GM21737 (cell line): ENCODE measurements around the gene ELOVL2.
"Not testable (repeated sequence)": the region's sequence is repeated elsewhere in the genome, so short reads cannot be mapped to it uniquely, and the experiment has no call there.

ENCODE experiments used
- ATAC-seq: cut with Tn5 transposase; IDR thresholded peaks from one replicate; pipeline ENCODE4 v1.9.1; 2021; ENCODE audit warnings: mild to moderate bottlenecking, moderate library complexity; ENCODE audit not compliant: unreplicated experiment

The ELOVL2 gene

DNA sequence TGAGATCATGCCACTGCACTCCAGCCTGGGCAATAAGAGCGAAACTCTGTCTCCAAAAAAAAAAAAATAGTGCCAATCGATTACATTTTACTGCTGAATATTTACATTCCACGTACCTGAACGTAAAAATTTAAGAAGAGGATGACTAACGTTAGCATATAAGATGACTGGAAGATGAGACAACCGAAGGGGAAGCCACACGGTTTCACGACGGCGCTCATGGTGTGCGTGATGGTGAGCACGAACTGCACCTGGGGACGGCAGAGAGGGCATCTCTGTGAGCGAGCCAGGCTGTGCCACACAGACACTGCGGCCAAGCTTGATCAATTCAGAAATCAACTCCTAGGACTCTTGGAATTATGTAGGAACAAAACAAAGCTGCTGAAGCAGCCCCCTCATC lies 54.5 kb downstream of the ELOVL2 start:
- no peak for ATAC-seq

GRCh38 chr6:10984959-10985358 lies 59.1 kb downstream of the ELOVL2 start:
- ATAC-seq, result not testable (repeated sequence)

DNA sequence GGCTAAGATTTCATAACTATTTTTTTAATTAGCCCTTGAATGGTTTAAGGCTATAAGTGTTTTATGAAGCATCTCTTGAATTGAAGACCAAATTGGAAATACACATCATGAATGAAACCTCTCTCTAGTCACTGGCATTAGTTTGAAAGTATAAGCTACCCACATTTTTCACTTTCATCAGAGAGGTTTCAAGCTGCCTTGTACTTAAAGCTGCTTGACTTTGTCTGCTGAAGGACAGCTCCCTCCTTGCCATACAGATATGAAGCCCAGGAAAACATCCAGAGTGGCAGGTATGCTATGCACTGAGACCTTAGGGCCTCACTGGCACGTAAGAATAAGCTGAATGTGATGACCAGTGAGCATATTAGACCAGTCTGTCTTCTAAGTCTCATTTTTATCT lies 62.7 kb downstream of the ELOVL2 start:
- no peak for ATAC-seq

DNA sequence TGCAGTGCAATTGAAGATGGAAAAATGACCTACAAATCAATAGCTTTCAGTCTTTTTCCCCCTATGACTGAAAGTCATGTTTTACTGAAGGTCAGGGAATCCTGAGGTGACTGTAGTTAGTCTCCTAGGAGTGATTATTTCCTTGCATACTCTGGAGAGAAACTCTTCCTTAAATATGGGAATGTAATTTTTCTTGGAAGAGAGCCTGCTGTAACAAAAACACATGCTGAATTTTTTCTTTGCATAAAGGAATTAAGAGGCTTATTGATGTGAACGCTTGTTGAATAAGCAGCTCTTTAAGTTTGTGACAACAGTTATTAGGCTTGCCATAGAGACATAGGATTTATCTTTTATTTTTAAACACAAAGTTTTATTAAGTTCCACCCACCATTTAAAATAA lies 64.5 kb downstream of the ELOVL2 start:
- no peak for ATAC-seq

DNA sequence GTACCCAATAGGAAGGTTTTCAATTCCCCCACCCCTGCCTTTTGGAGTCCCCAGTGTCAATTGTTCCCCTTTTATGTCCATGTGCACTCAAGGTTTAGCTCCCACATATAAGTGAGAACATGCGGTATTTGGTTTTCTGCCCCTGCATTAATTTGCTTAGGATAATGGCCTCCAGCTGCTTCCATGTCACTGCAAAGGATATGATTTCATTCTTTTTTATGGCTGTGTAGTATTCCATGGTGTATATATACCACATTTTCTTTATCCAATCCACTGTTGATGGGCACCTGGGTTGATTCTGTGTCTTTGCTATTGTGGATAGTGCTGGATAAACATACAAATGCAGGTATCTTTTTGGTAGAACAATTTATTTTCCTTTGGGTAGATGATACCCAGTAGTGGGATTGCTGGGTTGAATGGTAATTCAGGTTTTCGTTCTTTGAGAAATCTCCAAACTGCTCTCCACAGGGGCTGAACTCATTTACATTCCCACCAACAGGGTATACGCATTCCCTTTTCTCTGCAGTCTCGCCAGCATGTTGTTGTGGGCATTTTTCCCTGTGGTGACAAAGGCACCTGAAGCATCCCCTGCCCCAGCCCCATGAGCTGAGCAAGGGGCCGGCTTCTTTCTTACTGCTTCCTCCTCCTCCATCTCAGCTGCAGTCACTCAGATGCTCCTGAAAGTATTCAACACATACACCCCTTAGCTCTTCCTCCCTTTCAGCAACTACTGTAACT lies 66.7 kb downstream of the ELOVL2 start:
- ATAC-seq, result no peak

DNA sequence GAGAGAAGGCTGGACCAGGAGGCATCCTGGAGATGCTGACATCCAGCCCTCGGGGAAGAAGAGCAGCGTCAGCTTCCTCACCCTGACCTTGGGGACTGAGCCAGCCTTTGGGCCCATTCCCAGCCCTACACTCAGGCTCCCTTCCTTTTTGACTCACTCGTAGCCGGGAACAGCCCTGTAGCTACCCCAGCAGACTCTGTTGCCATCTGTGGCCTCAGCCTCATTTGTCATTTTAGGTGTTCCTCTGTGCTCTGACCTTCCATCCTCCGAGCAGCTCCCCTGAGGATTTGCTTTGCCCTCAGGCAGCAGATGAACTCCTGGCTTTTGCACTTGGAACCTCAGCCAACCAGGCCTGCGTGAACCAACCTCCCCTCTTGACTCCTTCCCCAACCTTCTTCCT lies 67.5 kb downstream of the ELOVL2 start:
- no peak for ATAC-seq

DNA sequence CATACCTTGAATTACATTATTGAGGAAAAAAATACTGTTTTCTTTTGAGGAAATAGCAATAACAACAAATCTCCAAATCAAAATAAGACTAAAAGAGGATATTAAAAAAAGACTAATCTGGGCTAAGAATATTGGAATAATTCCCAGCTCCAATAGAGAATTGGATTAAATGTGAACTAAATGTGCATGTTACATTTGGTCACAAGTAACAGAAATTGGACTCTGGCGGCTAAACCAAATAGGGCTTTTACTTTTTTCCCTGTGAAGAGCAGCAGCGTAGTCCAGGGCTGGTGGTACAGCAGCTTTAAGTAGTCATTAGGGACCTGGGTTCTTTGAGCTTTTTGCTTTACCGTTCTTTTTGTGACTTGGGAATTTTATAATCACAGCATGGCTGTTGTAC lies 71.9 kb downstream of the ELOVL2 start:
- ATAC-seq, result no peak

DNA sequence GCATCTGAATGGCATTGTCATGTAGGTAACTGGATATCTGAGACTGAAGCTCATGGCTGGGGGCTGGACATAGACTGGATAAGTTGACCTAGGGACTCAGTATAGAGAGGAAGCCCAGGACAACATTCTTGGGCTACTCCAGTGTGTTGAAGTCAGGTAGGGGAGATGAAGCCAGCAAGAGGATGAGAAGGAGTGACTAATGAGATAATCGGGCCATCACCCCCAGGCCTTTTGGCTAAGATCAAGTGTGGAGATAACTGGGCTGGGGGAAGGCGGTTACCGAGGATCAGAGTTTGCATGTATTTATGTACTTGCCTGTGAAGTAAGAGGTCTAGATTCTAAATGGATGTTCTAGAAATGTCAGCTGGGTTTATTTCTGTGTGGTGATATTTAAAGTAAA lies 73.4 kb downstream of the ELOVL2 start:
- ATAC-seq, result no peak

GRCh38 chr6:10968776-10969175 lies 75.3 kb downstream of the ELOVL2 start:
- no peak for ATAC-seq

DNA sequence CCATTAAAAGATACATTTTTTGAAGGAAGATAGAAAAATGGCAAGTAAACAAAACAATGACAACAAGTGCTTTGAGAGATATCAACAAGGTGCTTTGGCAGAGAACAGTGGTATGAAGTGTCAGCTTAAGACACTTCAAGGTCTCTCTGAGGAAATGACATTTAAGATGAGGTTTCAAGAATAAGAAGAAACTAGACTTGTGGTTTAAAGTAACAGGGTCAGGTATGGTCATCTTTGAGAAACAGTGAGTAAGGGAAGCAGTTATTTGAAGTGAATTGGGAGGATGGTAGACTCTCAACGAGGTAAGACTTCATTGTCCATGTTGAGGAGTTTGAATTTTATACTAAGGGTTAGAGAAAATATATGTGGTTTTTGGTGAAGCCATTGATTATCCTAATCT lies 79.4 kb downstream of the ELOVL2 start:
- ATAC-seq, result no peak

DNA sequence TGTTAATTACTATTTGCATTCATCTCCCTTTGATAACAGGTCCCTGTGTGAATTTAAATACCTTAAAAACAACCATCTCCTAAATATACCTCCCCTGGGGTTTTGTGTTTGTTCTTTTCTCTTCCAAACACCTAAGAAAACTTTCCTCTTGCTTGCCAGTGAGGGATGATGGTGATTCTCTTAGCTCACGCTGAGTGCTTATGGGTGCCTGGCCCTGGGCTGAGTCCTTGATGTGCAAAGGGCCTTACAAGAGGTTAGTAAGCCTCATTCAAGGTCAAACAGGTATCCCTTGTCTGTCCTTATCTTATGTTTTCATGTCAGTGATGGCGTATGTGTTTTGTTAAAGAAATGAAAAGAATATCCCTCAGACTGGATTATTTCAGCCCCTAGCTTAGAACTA lies 81.0 kb downstream of the ELOVL2 start:
- no peak for ATAC-seq

DNA sequence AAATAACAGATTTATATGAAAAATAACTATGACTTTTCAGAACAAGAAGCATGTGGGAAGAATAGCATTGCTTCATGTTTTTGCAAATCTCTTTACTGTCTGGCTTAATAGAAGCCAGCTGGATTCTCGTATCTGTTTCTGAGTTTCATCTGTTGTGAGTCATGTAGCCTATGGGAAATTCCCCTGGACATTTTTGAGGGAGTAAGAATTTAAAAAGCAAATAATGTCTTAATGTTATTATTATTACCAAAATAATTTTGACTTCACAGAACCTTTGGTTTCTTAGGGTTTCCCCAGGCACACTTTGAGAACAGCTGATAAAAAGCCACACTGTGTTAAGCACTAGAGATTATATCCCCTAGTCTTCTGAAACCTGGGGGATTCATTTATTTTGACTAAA lies 81.4 kb downstream of the ELOVL2 start:
- no peak for ATAC-seq

DNA sequence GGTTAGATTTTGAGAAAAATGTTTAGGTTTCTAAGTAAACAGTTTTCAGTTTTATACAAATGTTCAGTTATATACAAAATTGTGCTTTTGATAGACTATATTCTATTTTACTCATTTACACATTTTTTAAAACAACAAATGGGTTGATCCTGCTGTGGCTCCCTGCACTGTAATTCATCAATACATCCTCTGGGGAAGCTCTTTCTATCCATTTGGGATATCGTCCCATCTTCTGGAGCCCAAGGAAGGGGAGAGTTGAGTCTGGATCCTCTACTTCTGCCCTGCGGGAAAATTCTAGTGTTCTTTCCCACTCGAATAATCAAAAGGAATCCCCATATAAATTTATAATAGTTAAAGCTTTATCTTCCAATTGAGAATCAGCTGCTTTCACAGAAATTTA lies 82.3 kb downstream of the ELOVL2 start:
- no peak for ATAC-seq

DNA sequence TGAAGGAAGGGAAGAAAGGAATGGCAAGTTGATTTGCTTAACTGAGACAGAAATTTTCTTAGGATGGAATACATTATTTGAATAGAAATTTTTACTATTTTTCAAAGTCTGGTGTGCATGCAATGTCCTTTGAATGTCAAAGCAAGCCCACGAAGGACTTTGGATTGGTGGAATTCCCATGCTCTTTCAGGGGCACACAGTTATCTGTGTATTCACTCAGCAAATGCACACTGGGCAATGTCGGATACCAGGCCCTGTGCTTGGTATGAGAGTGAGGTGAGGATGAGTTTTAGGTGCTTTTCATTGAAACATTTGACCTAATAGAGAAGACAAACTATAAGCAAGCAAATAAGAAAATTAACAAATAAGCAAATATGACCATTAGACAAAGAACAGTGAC lies 83.9 kb downstream of the ELOVL2 start:
- no peak for ATAC-seq

DNA sequence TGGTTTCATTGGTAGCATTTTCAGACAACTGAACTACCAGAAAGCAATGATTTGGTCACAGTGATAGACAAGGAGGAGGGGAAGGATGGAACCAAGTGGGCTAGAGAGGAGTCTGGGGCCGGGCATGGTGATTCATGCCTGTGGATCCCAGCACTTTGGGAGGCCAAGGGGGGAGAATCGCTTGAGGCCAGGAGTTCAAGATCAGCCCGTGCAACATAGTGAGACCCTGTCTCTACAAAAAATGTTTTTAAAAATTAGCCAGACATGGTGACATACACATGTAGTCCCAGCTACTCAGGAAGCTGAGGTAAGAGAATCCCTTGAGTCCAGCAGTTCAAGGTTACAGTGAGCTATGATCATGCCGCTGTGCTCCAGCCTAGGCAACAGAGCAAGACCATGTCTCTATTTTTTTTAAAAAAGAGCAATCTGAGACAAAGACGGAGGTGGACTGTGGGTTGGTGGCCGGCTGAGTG lies 86.7 kb downstream of the ELOVL2 start:
- ATAC-seq, result no peak

DNA sequence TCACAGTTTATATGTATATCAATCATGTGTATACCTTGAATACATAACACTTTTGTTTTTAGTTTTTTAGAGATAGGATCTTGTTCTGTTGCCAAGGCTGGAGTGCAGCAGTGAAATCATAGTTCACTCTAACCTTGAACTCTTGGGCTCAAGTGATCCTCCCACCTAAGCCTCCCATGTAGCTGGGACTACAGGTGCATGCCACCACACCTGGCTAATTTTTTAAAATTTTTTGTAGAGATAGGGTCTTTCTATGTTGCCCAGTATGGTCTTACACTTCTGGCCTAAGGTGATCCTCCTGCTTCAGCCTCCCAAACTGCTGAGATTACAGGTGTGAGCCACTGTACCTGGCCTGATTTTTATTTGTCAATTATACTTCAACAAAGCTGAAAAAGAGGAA lies 87.3 kb downstream of the ELOVL2 start:
- ATAC-seq, result no peak

DNA sequence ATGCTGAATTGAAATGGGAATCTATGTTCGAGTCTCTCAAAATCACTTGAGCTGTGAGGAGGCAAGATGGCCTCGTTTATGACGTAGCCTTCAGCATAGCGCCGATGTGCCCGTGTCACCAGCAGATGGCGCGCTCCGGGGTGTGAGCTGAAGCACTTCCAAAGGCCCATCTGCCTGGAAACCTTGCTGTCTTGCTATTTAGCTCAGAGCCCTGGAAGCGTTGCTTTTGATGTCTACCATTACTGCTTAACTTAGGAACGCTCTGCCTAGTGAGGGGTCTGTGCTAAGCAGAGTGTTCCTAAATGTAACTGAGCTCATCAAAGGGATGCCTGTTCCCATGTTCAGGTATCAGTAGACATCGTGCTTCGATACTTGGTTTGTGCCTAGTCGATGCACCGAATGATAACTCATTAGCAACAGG lies 89.5 kb downstream of the ELOVL2 start:
- ATAC-seq, result peak; percentile 67

DNA sequence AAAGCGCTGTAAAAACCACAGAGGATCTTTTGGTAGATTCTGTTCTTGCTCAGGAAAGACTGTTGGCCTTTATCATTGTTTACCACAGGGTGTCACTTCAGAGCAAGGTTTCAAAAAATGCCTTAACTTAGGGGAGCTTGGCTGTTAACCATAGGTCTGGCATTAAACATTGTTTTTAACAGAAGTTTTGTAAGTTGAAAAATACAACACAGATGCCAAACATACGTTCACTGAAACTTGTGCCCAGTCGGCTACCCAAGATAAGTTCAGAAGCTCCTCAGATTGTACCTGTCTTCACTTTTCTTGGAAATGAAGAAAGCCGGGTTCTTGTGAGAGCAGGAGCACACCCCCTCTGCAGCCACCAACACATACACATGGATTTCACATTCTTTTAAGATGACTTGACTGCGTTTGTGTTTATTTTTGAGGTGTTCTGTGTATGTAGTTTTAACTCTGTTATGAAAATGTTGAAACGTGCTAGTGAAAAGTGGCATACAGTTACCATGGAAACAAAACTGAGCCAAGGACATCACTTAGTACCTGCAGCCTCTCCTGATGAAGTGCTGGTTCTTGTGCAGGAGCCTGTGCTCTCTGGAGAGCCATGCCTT lies 92.3 kb downstream of the ELOVL2 start:
- ATAC-seq, result no peak

GRCh38 chr6:10949579-10950490 lies 94.3 kb downstream of the ELOVL2 start:
- ATAC-seq, result no peak

GRCh38 chr6:10947966-10948365 lies 96.1 kb downstream of the ELOVL2 start:
- no peak for ATAC-seq

GRCh38 chr6:10945845-10946244 lies 98.3 kb downstream of the ELOVL2 start:
- ATAC-seq, result no peak

- ATAC-seq, result no peak
Measured at GRCh38 chr6:10939840-10940239, 104.3 kb downstream of the ELOVL2 start.
